ENCODE results near the gene MUC6.

DNA sequence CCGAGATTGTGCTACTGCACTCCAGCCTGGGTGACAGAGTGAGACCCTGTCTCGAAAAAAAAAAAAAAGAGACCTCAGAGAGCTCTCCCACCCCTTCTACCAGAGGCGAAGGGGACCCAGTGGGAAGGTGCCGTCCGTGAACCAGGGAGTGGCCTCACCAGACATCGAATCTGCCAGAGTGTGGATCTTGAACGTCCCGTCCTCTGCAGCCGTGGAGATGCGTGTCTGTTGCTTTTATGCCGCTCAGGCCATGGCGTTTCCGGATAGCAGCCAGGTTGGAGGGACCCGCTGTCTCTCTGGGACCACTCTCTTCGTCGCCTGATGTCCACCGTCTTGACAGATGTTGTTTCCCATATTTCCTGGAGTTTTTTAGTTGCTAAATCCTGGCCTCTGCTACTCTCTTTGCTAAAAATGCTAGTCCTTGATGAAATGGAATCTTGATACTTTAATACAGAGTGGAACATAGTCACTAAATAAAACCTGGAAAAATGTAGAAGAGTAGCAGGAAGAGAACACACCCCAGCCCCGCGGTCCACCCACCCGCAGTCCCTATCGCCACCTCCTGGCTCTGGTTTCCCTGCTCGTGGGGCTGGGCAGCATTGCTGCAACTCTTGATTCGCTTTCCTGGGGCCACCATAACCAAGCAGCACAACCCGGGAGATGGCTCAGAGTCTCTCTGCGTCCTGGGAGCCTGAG lies 12.0 kb upstream of the MUC6 start:
- TF ChIP-seq, protein P1, sequence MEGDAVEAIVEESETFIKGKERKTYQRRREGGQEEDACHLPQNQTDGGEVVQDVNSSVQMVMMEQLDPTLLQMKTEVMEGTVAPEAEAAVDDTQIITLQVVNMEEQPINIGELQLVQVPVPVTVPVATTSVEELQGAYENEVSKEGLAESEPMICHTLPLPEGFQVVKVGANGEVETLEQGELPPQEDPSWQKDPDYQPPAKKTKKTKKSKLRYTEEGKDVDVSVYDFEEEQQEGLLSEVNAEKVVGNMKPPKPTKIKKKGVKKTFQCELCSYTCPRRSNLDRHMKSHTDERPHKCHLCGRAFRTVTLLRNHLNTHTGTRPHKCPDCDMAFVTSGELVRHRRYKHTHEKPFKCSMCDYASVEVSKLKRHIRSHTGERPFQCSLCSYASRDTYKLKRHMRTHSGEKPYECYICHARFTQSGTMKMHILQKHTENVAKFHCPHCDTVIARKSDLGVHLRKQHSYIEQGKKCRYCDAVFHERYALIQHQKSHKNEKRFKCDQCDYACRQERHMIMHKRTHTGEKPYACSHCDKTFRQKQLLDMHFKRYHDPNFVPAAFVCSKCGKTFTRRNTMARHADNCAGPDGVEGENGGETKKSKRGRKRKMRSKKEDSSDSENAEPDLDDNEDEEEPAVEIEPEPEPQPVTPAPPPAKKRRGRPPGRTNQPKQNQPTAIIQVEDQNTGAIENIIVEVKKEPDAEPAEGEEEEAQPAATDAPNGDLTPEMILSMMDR (IDR thresholded peaks at IDR 0.05), result no peak
- no peak for TF ChIP-seq POLR2A (IDR thresholded peaks at IDR 0.05)

All from testis (tissue), 2 donors.